GM12875 (cell line): ENCODE measurements around the gene ATG9B.

Experiments
- H3K4me3 ChIP-seq: one replicate; pipeline ENCODE4 v1.5.1; 2011; ENCODE audit warnings: low read depth, low read length, control low read depth
- TF ChIP-seq, protein P1 (sequence below): IDR thresholded peaks from 2 replicates; pipeline ENCODE4 v1.5.1; 2011; ENCODE audit warnings: low read depth, mild to moderate bottlenecking, control low read depth, inconsistent platforms, low read length, moderate library complexity, borderline replicate concordance; ENCODE audit not compliant: insufficient read depth

ATG9B gene

DNA sequence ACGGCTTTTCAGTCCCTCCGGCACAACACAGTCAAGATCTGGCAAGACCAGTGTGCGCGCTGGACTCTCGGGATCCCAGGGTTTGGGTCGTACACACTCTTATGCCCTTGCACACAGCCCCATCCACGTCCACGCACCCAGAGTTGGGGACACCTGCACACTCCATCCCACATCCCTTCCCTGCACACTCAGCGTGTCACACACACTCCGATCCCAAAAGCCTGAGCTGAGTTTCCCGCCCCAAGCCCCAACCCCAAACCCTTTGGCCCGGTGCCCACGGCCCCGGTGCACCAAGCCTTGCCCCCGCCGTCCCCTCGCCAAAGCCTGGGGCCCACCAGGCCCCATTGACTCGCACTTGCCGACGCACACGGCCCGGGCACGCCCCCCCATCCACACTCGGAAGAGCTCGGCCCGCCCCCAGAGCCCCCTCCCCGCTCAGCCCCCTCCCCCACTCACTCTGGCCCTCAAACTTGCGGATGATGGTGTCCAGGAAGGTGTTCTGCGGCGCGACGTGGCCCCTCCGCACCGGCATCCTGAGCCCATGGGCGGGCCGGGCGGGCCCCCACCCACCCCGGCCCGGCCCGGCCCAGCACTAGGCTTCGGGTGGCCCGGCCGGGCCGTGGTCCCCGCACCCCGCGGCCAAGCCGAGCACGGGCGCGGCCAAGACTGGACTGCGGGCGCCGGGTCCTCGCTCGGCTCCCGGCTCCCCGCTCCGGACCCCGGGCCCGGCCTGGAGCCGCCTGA is 46.7 kb downstream of the ATG9B start:
- TF ChIP-seq, protein P1, sequence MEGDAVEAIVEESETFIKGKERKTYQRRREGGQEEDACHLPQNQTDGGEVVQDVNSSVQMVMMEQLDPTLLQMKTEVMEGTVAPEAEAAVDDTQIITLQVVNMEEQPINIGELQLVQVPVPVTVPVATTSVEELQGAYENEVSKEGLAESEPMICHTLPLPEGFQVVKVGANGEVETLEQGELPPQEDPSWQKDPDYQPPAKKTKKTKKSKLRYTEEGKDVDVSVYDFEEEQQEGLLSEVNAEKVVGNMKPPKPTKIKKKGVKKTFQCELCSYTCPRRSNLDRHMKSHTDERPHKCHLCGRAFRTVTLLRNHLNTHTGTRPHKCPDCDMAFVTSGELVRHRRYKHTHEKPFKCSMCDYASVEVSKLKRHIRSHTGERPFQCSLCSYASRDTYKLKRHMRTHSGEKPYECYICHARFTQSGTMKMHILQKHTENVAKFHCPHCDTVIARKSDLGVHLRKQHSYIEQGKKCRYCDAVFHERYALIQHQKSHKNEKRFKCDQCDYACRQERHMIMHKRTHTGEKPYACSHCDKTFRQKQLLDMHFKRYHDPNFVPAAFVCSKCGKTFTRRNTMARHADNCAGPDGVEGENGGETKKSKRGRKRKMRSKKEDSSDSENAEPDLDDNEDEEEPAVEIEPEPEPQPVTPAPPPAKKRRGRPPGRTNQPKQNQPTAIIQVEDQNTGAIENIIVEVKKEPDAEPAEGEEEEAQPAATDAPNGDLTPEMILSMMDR, result no peak
- no peak overlapping the region for H3K4me3 ChIP-seq

GRCh38 chr7:150976529-150977381 is 47.5 kb downstream of the ATG9B start:
- TF ChIP-seq, protein P1, result no peak
- no peak overlapping the region for H3K4me3 ChIP-seq

GRCh38 chr7:150975536-150976319 is 48.6 kb downstream of the ATG9B start:
- H3K4me3 ChIP-seq, result no peak overlapping the region
- TF ChIP-seq, protein P1, result no peak

DNA sequence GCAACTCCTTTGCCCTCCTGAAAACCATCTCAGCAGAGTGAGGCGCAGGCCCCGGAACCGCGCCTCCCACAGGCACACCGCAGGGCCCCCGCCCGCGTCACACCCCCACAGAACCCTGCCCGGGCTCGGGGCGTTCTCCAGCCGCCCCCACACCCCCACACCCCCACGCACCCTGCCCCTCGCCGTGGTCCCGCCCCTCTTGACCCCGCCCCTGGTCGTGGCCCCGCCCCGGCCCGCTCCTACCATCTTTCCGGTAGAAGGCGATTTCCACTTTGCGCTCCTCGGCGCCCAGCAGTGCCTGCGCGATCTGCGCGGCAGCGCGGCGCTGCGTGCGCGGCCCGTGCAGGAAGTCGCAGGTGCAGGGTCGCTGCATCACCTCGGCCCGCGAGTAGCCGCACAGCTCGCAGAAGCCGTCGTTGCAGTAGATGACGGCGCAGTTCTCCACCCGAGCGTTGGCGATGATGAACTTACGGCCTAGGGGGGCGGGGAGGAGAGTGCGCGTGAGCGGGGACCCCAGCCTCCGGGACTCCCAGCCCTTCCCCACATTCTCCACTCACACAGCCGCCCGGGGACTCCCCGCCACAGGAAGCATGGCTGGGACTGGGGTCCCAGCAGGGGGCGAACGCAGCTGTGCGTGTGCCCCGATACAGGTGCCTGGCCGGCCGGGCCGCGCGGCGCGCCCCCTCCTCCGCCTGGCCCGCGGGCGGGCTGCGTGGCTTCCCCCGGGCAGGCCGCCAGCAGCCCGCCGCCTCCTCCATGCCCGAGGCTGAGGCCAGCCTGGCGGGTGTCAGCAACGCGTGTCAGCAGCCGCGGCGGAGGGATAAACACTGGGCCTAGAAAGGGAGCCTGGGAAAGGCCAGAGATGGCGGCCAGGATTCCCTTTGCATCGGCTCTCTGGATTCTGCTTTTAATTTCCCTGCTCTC is 49.6 kb downstream of the ATG9B start:
- H3K4me3 ChIP-seq, result peak overlapping the region; percentile 69
- TF ChIP-seq, protein P1, result peak; percentile 51

DNA sequence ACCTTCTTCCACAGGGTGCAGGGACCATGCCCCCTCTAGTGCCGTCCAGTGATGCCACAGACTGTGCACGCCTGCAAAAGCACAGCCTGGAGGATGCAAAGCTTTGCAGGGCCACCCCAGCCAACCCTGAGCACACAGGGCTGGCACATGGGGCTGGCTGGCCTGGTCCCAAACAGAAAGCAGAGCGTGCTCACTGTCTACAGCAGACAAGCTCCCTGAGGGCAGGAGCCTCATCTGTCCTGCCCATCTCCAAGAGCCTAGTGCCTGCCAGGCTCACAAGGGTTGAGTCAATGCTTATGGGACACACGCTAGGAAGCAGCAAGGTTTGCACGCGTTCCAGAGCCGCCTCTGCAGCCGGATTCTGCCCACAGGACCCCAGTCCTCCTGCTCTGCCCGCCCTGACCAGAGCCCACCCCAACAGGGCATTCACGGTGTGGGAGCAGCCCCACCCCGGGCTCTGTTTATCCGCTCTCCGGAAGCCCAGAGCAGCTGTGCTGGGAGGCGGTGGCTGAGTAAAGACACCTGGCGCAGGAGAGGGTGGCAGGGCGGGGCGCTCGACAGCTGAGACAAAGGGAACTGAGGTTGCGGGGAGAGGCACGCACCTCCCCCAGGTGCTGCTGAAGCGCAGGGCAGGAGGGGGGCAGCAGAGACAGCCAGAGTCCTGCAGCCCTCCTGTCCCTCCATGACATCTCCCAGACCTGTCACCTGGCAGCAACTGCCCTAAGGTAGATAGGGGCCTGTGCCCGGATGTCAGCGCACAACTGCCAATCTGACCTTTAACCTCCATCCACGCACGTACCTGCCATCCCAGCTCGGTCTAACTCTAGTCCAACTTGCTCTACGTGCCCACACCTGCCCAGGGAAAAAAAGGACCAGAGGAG is 50.5 kb downstream of the ATG9B start:
- TF ChIP-seq, protein P1, result no peak
- no peak overlapping the region for H3K4me3 ChIP-seq
